Lower leg skin (tissue), 3 donors: ENCODE results near the gene DDX10.

Experiments
- POLR2A ChIP-seq, 2 donors: fragments of 450-650 bp; IDR thresholded peaks; one replicate each; pipeline ENCODE4 v1.6.1; 2016 to 2017; ENCODE audit warnings: antibody characterized with exemption in 2 of 2, mild to moderate bottlenecking in 1 of 2, moderate library complexity in 1 of 2
- TF ChIP-seq, protein P1 (sequence below), 3 donors: fragments of 450-650 bp; IDR thresholded peaks; one replicate each; pipeline ENCODE4 v1.5.1; 2016; ENCODE audit warnings: antibody characterized with exemption in 3 of 3, mild to moderate bottlenecking in 3 of 3, moderate library complexity in 2 of 3

DNA sequence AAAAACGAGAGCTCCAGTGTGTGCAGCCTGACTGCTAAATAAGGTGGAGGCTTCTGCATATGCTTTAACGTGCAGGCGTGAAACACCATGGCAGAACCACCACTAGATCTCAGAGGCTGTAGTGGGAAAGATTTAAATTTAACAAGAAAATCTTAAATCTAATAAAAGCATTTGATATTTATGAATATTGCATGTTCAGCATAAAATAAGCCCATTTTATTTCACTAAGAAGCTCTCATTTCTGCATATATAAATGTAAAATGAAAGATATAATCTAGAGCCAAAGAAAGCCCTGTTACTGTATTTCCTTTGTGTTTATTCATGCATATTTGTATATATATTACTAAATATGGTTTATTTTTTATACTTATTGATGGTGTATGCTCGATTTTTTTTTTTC is 188.3 kb downstream of the DDX10 start:
- TF ChIP-seq, protein P1, sequence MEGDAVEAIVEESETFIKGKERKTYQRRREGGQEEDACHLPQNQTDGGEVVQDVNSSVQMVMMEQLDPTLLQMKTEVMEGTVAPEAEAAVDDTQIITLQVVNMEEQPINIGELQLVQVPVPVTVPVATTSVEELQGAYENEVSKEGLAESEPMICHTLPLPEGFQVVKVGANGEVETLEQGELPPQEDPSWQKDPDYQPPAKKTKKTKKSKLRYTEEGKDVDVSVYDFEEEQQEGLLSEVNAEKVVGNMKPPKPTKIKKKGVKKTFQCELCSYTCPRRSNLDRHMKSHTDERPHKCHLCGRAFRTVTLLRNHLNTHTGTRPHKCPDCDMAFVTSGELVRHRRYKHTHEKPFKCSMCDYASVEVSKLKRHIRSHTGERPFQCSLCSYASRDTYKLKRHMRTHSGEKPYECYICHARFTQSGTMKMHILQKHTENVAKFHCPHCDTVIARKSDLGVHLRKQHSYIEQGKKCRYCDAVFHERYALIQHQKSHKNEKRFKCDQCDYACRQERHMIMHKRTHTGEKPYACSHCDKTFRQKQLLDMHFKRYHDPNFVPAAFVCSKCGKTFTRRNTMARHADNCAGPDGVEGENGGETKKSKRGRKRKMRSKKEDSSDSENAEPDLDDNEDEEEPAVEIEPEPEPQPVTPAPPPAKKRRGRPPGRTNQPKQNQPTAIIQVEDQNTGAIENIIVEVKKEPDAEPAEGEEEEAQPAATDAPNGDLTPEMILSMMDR (IDR thresholded peaks at IDR 0.05) = no peak
- TF ChIP-seq POLR2A (IDR thresholded peaks at IDR 0.05) = no peak
